PC-3 (cell line): Measurements from ENCODE around the gene CDC42SE2. TPM values are rescaled to one million over a fixed set of nuclear protein-coding genes. Genes with fewer than 3 reads are reported as not detected.
A peak's percentile ranks its signal among the peaks of the same experiment; 100 is the strongest.
"Not testable (repeated sequence)": the region's sequence is repeated elsewhere in the genome, so short reads cannot be mapped to it uniquely, and the experiment has no call there.

Source experiments
- ATAC-seq: fragments of 200-7000 bp; cut with Tn5 transposase; 2 replicates; pipeline ENCODE4 v1.9.1; 2020; ENCODE audit warnings: mild to moderate bottlenecking, moderate library complexity
- BruUV-seq: library from RNA; stranded (reverse); fragments of 400-500 nt; replicated peaks from 2 replicates; lab custom pipeline; 2021; lab: Mats Ljungman, UMichigan
- CTCF ChIA-PET: fragments of 300-600 bp; sonication (Branson Sonifier 250); formaldehyde crosslinking; loops from one replicate; lab custom pipeline; 2022; ENCODE audit warnings: antibody characterized with exemption; lab: Charles Lee
- POLR2A ChIA-PET: fragments of 300-600 bp; sonication (Branson Sonifier 250); formaldehyde crosslinking; loops from one replicate; lab custom pipeline; 2022; ENCODE audit warnings: antibody characterized with exemption; ENCODE audit not compliant: unreplicated experiment; lab: Charles Lee
- DNase-seq: peaks from one replicate; pipeline ENCODE4 v3.0.0-alpha.2; 2015
- H2AFZ ChIP-seq: fragments of 300-600 bp; sonication (generic); 2 replicates; pipeline ENCODE4 v1.6.0; 2016; ENCODE audit warnings: antibody characterized with exemption, low read length
- H3F3A ChIP-seq: fragments of 300-600 bp; sonication (generic); one replicate; pipeline ENCODE4 v1.6.0; 2017; ENCODE audit warnings: antibody characterized with exemption, low read length, control low read depth, mild to moderate bottlenecking; ENCODE audit not compliant: unreplicated experiment
- H3K27ac ChIP-seq: fragments of 300-600 bp; sonication (generic); 2 replicates; pipeline ENCODE4 v1.5.1; 2016; ENCODE audit warnings: mild to moderate bottlenecking, low read length
- H3K27me3 ChIP-seq: fragments of 300-600 bp; sonication (generic); 2 replicates; pipeline ENCODE4 v1.6.1; 2016; ENCODE audit warnings: low read length, mixed read lengths
- H3K36me3 ChIP-seq: fragments of 300-600 bp; sonication (generic); 2 replicates; pipeline ENCODE4 v1.6.1; 2016; ENCODE audit warnings: low read depth, mixed run types, low read length, mixed read lengths
- H3K4me1 ChIP-seq: fragments of 300-600 bp; sonication (generic); 2 replicates; pipeline ENCODE4 v1.5.1; 2016; ENCODE audit warnings: low read length; ENCODE audit not compliant: insufficient read depth
- H3K4me2 ChIP-seq: fragments of 300-600 bp; sonication (generic); 2 replicates; pipeline ENCODE4 v1.6.0; 2016; ENCODE audit warnings: low read length
- H3K4me3 ChIP-seq: fragments of 300-600 bp; sonication (generic); 2 replicates; pipeline ENCODE4 v1.5.1; 2016; ENCODE audit warnings: mild to moderate bottlenecking, low read length, mixed read lengths
- H3K79me2 ChIP-seq: fragments of 300-600 bp; sonication (generic); 2 replicates; pipeline ENCODE4 v1.6.1; 2017; ENCODE audit warnings: low read length, mixed read lengths
- H3K9ac ChIP-seq: fragments of 300-600 bp; sonication (generic); 2 replicates; pipeline ENCODE4 v1.6.0; 2016; ENCODE audit warnings: mild to moderate bottlenecking, low read length
- H3K9me2 ChIP-seq: fragments of 300-600 bp; sonication (generic); replicated peaks from 2 replicates; pipeline ENCODE4 v1.6.1; 2016; ENCODE audit warnings: mixed run types, low read length, mixed read lengths
- H3K9me3 ChIP-seq: fragments of 300-600 bp; sonication (generic); 2 replicates; pipeline ENCODE4 v1.6.1; 2016; ENCODE audit warnings: low read length, mixed read lengths
- H4K20me1 ChIP-seq: fragments of 300-600 bp; sonication (generic); 2 replicates; pipeline ENCODE4 v1.6.1; 2016; ENCODE audit warnings: low read length, mixed read lengths
- CTCF ChIP-seq: fragments of 300-600 bp; sonication (generic); conservative IDR thresholded peaks from 2 replicates; pipeline ENCODE4 v1.5.1; 2017; ENCODE audit warnings: antibody characterized with exemption, low read depth, mild to moderate bottlenecking, low read length
- EZH2 ChIP-seq: fragments of 300-600 bp; sonication (generic); IDR thresholded peaks from one replicate; pipeline ENCODE4 v1.6.1; 2017; ENCODE audit warnings: antibody characterized with exemption, mild to moderate bottlenecking, low read length; ENCODE audit not compliant: unreplicated experiment
- EZH2phosphoT487 ChIP-seq: fragments of 300-600 bp; sonication (generic); IDR thresholded peaks from 2 replicates; pipeline ENCODE4 v1.6.1; 2018; ENCODE audit warnings: mild to moderate bottlenecking, antibody characterized with exemption, low read length, borderline replicate concordance
- intact Hi-C: fragments of 100-400 bp; cut with micrococcal nuclease; formaldehyde crosslinking; loops from 2 replicates; pipeline ENCODE4 v1.9.0; 2023
- total RNA-seq: library from RNA; depleted of rRNA; stranded (reverse); fragments of >200 nt; gene quantifications from 2 replicates; pipeline ENCODE4 v1.2.3, GENCODE V29; 2014

CDC42SE2 gene
- total RNA-seq, 1 experiment from 2014 or later: 13.3 TPM

GRCh38 chr5:131379723-131380122, 115.9 kb downstream of the CDC42SE2 start:
- Histone ChIP-seq H3K9me3 (no peaks in the 10 kb centered on the region), H2AFZ (no peak overlapping the region), H4K20me1 (no peaks in the 10 kb centered on the region), H3K27me3 (no peaks in the 10 kb centered on the region), H3K79me2 (no peaks in the 10 kb centered on the region), H3K36me3 (no peaks in the 10 kb centered on the region), H3K27ac (peak overlapping the region; percentile 67), H3K9ac (peak overlapping the region; percentile 27; the same call in 1 of the 2 replicates), H3K4me1 (peaks cover 16% of the 10 kb centered on the region), H3K9me2 (no peaks in the 10 kb centered on the region), H3F3A (no peaks in the 10 kb centered on the region), H3K4me2 (peak overlapping the region; percentile 38; the same call in 1 of the 2 replicates), H3K4me3 (no peak overlapping the region)
- BruUV-seq: no TSS peak
- intact Hi-C loops: loop anchor here (2.0 to 10.0 kb wide), 3 partner anchors 51 to 215 kb away; partner anchors contain the start of gene HINT1
- ATAC-seq: peak; percentile 71
- ChIA-PET CTCF (no interaction called here), POLR2A (no interaction called here)
- TF ChIP-seq EZH2 (no peak), EZH2phosphoT487 (no peak), CTCF (no peak)
- peak; percentile 61 for DNase-seq

GRCh38 chr5:131380238-131380637, 116.4 kb downstream of the CDC42SE2 start:
- H3K4me2 ChIP-seq: peak overlapping the region; percentile 38; the same call in 1 of the 2 replicates
- peak overlapping the region; percentile 27; the same call in 1 of the 2 replicates for H3K9ac ChIP-seq
- H4K20me1 ChIP-seq, H2AFZ ChIP-seq, ATAC-seq, CTCF ChIA-PET, H3K4me3 ChIP-seq, POLR2A ChIA-PET, H3F3A ChIP-seq, H3K36me3 ChIP-seq, H3K79me2 ChIP-seq, H3K9me2 ChIP-seq, H3K9me3 ChIP-seq, DNase-seq, H3K27me3 ChIP-seq, BruUV-seq: not testable (repeated sequence)
- peak overlapping the region; percentile 67 for H3K27ac ChIP-seq
- peaks cover 16% of the 10 kb centered on the region for H3K4me1 ChIP-seq
- intact Hi-C loops: loop anchor here (10.0 kb wide), 1 partner anchor 215 kb away; the partner anchor contains the start of gene HINT1

- Histone ChIP-seq H3K4me2 (no peak overlapping the region), H3K36me3 (peaks cover 3% of the 10 kb centered on the region; the same call in 1 of the 2 replicates), H3K4me1 (peaks cover 16% of the 10 kb centered on the region), H3K4me3 (no peak overlapping the region), H4K20me1 (no peaks in the 10 kb centered on the region), H3K9me3 (no peaks in the 10 kb centered on the region), H3K27ac (no peak overlapping the region), H3K79me2 (no peaks in the 10 kb centered on the region), H2AFZ (no peak overlapping the region), H3K9ac (no peak overlapping the region), H3F3A (no peaks in the 10 kb centered on the region), H3K27me3 (no peaks in the 10 kb centered on the region), H3K9me2 (no peaks in the 10 kb centered on the region)
- CTCF ChIA-PET: no interaction called here
- POLR2A ChIA-PET: no interaction called here
- no peak for ATAC-seq
- TF ChIP-seq CTCF (no peak), EZH2phosphoT487 (no peak), EZH2 (no peak)
- DNase-seq: no peak
- intact Hi-C loops: loop anchor here (10.0 kb wide), 1 partner anchor 216 kb away; the partner anchor contains the start of gene HINT1
- no TSS peak for BruUV-seq
Observed at GRCh38 chr5:131381021-131381420, 117.2 kb downstream of the CDC42SE2 start.
